Fibroblast of the aortic adventitia (primary cell): ENCODE results near the gene XYLT1. TPM values are rescaled to one million over a fixed set of nuclear protein-coding genes. Genes with fewer than 3 reads are reported as not detected.
A peak's percentile ranks its signal among the peaks of the same experiment; 100 is the strongest.

Experiments used
- DNase-seq: peaks from one replicate; pipeline ENCODE4 v3.0.0-alpha.2; 2010; ENCODE audit warnings: low read depth
- H3K4me3 ChIP-seq: 2 replicates; pipeline ENCODE4 v1.5.1; 2011; ENCODE audit warnings: low read depth, mild to moderate bottlenecking, control low read depth, low read length, moderate library complexity
- total RNA-seq: library from RNA; depleted of rRNA; stranded (reverse); fragments of >200 nt; gene quantifications from 2 replicates; pipeline ENCODE4 v1.2.3, GENCODE V29; 2012; ENCODE audit warnings: low replicate concordance
- TF ChIP-seq, protein P1 (sequence below): IDR thresholded peaks from 2 replicates; pipeline ENCODE4 v1.5.1; 2011; ENCODE audit warnings: mild to moderate bottlenecking, low read length, control low read depth, inconsistent platforms; ENCODE audit not compliant: insufficient read depth

The XYLT1 gene
- total RNA-seq, 1 donor: 32.7 TPM

- no peak overlapping the region for H3K4me3 ChIP-seq
These were observed 99.5 kb downstream of the XYLT1 start for GRCh38 chr16:17371299-17371698.

GRCh38 chr16:17370731-17371285 lies 100.0 kb downstream of the XYLT1 start:
- H3K4me3 ChIP-seq: no peak overlapping the region
- TF ChIP-seq, protein P1, sequence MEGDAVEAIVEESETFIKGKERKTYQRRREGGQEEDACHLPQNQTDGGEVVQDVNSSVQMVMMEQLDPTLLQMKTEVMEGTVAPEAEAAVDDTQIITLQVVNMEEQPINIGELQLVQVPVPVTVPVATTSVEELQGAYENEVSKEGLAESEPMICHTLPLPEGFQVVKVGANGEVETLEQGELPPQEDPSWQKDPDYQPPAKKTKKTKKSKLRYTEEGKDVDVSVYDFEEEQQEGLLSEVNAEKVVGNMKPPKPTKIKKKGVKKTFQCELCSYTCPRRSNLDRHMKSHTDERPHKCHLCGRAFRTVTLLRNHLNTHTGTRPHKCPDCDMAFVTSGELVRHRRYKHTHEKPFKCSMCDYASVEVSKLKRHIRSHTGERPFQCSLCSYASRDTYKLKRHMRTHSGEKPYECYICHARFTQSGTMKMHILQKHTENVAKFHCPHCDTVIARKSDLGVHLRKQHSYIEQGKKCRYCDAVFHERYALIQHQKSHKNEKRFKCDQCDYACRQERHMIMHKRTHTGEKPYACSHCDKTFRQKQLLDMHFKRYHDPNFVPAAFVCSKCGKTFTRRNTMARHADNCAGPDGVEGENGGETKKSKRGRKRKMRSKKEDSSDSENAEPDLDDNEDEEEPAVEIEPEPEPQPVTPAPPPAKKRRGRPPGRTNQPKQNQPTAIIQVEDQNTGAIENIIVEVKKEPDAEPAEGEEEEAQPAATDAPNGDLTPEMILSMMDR: no peak
- DNase-seq: no peak

More at GRCh38 chr16:17371299-17371698, 99.5 kb downstream of the XYLT1 start:
- DNase-seq: no peak
- TF ChIP-seq, protein P1: no peak

DNA sequence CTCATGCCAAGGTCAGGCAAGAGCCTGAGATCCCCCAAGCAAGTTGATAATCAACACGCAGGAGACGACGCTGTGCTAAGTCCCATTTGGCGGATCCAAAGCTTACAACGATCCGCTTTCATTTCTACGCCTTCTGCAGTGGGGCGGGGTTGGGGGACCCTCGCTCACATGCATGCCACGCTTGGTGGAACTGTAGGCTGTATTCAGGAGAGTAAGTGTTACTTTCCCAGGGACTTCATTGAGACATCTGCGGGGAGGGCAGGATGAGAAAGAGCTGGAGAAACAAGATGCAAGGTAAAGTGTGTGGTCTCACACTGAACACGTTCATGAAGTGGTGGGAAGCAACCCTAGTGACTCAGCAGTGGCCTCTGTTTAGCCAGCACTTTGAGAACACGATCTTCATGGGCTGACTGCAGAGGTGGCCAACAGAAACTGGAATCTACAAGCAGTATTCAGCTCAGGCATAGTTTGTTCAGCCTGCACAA lies 100.5 kb downstream of the XYLT1 start:
- DNase-seq: peak; percentile 55
- TF ChIP-seq, protein P1: no peak
- no peak overlapping the region for H3K4me3 ChIP-seq

DNA sequence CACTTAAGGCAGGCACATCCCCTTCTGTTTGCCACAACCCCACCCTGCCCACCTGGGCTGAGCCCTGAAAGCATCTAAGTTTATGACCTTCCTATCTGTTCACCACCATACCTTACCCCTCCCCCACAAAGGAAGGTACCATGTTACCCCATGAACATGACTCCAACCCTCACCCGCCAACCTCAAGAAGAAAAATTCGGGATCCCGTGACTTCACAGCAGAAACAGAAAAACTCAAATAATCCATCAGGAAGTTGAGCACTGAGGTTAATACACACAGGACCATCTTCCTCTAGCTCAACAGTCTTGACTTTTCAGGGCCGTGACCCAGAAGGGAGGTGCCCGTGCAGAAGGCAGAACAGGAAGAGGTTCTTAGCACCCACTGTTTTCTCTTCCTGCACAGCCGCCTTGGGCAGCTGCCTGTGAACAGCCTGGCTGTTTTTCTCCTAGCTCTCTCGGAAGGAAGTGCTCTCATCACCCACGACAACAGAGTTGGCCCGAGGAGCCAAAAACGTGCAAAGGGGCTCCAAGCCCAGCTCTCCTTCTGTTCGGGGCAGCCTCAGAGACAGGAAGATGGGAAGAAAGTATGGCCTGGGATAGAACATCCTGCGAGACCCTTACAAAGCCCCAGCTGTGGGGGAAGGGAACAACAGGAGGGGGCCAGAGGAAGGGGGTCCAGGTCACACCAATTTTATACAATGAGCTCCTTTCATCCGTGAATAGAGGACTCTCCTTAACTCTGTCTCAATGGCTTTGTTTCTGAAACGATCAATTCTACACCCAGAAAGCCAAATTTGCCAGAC lies 101.1 kb downstream of the XYLT1 start:
- TF ChIP-seq, protein P1: no peak
- DNase-seq: no peak

DNA sequence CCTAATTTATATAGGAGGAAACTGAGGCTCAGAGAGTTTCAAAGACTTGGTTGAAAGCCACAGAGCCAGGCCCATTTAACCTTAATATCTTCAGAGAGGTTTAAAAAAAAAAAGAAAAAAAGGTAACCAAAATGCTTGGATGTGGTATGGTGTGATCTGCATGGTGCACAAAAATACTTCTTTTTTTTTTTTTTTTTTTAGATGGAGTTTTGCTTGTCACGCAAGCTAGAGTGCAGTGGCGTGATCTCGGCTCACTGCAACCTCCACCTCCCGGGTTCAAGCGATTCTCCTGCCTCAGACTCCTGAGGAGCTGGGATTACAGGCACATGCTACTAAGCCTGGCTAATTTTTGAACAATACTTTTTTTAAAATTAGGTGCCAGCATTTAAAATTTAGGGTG lies 101.8 kb downstream of the XYLT1 start:
- no peak for DNase-seq
- no peak overlapping the region for H3K4me3 ChIP-seq
- TF ChIP-seq, protein P1: no peak

More for the DNA sequence above, 101.1 kb downstream of the XYLT1 start:
- H3K4me3 ChIP-seq: no peak overlapping the region

GRCh38 chr16:17368446-17368845 lies 102.3 kb downstream of the XYLT1 start:
- TF ChIP-seq, protein P1: no peak
- H3K4me3 ChIP-seq: no peak overlapping the region
- peak; percentile 17 for DNase-seq
